GM12873 (cell line): ENCODE measurements around the gene OR2M4.
A peak's percentile ranks its signal among the peaks of the same experiment; 100 is the strongest.

ENCODE experiments used
- TF ChIP-seq, protein P1 (sequence below): IDR thresholded peaks from 2 replicates; pipeline ENCODE4 v1.5.1; 2012; ENCODE audit warnings: low read depth, mild to moderate bottlenecking, moderate library complexity, low read length, control low read depth; ENCODE audit not compliant: insufficient read depth; ENCODE audit errors: missing control alignments

The OR2M4 gene

DNA sequence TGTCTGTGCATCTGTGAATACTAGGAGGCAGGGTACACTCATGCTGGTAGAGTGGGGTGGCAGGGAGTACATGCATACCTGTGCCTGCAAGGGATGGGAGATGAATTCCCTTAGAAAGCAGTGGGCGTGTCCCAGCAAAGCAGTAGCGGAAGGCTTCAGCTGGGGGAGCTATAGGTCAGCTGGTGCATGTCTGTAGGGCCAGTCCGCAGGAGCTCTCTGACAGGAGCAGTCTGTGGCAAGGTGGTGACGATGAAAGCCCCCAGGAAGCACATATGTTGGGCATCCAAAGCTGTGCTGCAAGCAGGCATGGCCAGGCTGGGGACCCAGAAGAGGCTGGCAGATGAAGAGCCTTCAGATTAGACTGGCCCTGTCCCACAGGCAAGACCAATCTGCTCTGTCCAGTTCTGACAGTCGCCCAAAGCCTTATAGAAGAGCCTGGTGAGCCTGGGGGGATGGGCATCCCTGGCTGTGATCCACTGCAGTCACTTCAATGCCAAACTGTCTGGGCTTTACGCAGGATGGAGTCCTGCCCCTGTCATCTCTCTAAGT is 1.8 kb upstream of the OR2M4 start:
- TF ChIP-seq, protein P1, sequence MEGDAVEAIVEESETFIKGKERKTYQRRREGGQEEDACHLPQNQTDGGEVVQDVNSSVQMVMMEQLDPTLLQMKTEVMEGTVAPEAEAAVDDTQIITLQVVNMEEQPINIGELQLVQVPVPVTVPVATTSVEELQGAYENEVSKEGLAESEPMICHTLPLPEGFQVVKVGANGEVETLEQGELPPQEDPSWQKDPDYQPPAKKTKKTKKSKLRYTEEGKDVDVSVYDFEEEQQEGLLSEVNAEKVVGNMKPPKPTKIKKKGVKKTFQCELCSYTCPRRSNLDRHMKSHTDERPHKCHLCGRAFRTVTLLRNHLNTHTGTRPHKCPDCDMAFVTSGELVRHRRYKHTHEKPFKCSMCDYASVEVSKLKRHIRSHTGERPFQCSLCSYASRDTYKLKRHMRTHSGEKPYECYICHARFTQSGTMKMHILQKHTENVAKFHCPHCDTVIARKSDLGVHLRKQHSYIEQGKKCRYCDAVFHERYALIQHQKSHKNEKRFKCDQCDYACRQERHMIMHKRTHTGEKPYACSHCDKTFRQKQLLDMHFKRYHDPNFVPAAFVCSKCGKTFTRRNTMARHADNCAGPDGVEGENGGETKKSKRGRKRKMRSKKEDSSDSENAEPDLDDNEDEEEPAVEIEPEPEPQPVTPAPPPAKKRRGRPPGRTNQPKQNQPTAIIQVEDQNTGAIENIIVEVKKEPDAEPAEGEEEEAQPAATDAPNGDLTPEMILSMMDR, result no peak

DNA sequence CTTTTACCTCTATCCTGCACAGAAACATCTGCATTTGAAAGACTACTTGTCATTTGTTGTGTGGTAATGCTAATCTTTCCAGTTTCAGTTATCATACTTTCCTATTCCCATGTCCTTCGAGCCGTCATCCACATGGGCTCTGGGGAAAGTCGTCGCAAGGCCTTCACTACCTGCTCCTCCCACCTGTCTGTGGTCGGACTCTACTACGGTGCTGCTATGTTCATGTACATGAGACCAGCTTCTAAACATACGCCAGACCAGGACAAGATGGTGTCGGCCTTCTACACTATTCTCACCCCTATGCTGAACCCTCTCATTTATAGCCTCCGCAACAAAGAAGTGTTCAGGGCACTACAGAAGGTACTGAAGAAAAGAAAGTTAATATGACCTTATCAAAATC is 8.3 kb downstream of the OR2M4 start:
- TF ChIP-seq, protein P1, result no peak

GRCh38 chr1:248243204-248243603 is 12.0 kb downstream of the OR2M4 start:
- TF ChIP-seq, protein P1, result peak; percentile 84

- TF ChIP-seq, protein P1, result no peak
These were observed 37.0 kb downstream of the OR2M4 start for GRCh38 chr1:248268178-248268577.

DNA sequence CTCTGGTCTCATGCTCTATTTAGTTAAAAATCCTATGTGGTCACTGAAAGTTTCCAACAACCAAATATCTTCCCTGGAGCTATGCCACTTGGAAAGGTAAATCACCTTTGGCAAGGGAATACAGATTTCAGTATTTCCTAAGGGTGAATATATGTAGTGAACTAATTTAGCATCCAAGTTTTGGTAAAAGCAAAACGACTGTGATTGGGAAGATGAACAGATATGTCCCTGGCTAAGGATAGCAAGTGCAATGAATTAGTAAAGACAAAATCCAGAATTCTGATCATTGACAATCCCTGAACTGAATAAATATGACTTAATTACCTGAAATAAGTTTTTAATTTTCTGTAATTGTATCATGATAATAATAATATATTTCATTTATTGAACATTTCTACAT is 46.7 kb downstream of the OR2M4 start, which contains the start of gene OR2T33:
TSS of gene OR2T33 (minus strand) at position 101 of the 400 bp plus-strand sequence. CDS start 4,162 bp downstream, outside the sequence.
- TF ChIP-seq, protein P1, result no peak

DNA sequence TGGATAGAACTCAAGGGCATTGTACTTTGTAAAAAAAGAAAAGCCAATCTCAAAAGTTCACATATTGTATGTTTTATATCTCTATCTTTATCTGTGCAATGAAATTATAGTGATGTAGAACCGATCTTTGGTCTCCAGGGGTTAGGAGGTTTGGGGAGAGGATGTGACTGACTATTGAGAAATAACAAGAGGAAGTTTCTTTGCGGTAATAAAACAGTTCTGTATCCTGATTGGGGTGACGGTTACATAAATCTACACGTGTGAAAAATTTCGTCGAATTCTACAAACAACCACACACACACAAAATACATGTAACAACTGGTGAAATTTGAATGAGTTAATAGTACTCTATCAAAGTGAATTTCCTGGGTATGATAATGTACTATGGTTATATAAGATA is 57.2 kb downstream of the OR2M4 start:
- TF ChIP-seq, protein P1, result no peak
